Melanocyte of skin (primary cell): Measurements from ENCODE around the gene ZBTB37. TPM values are rescaled to one million over a fixed set of nuclear protein-coding genes. Genes with fewer than 3 reads are reported as not detected.

ENCODE experiments used
- small RNA-seq, 2 donors: library from RNA; depleted of rRNA; stranded (forward); fragments of <200 nt; gene quantifications; one replicate each; pipeline ENCODE3, GENCODE V24; 2012
- total RNA-seq, 2 donors: library from RNA; depleted of rRNA; stranded (reverse); fragments of >200 nt; gene quantifications; 2 replicates each; pipeline ENCODE4 v1.2.3, GENCODE V29; 2012

Gene ZBTB37
- total RNA-seq = 1 to 10 TPM; 7.0 to 10.0 TPM

GRCh38 chr1:173868266-173869020 is at the start of gene ZBTB37:
Gene ZBTB37, plus strand, starts transcription at chr1:173868380. Its CDS starts 1,846 bp downstream, at chr1:173870226.

GRCh38 chr1:173824315-173825081 is 43.7 kb upstream of the ZBTB37 start, which contains the start of the genes CENPL and DARS2:
Gene CENPL, minus strand, starts transcription at chr1:173824883. Its CDS starts 13,584 bp downstream, at chr1:173811299.
Gene DARS2, plus strand, starts transcription at chr1:173824673. Its CDS starts 557 bp downstream, at chr1:173825230.

GRCh38 chr1:173867753-173868265 is 371 bp upstream of the ZBTB37 start, which contains the start of gene GAS5:
Gene GAS5, minus strand, starts transcription at chr1:173867989.

GRCh38 chr1:173917149-173917548 is 49.0 kb downstream of the ZBTB37 start, which contains the start of gene SERPINC1:
Gene SERPINC1, minus strand, starts transcription at chr1:173917327. Its CDS starts 68 bp downstream, at chr1:173917259.

Small RNAs within 50 kb of the gene (small RNA-seq; reads per million reads assigned to genes)
- gene RNA5SP67 = 0.09 to 0.29 reads per million in 2 donors

Other genes starting within 250 kb of the ZBTB37 start
- gene TEX50, start 233.0 kb upstream of the ZBTB37 start, total RNA-seq = not detected
- gene ANKRD45, start 198.5 kb upstream of the ZBTB37 start, total RNA-seq = under 1 TPM; 0.33 to 0.34 TPM
- 10 to 100 TPM; 15.0 to 17.2 TPM for gene KLHL20, start 153.4 kb upstream of the ZBTB37 start, total RNA-seq
- 10 to 100 TPM; 19.6 to 38.0 TPM for gene DARS2, start 43.7 kb upstream of the ZBTB37 start, total RNA-seq
- 10 to 100 TPM; 11.0 to 23.0 TPM for gene CENPL, start 43.5 kb upstream of the ZBTB37 start, total RNA-seq
- 100 to 1,000 TPM; 171 to 330 TPM for gene GAS5, start 391 bp upstream of the ZBTB37 start, total RNA-seq
- gene SERPINC1, start 48.9 kb downstream of the ZBTB37 start, total RNA-seq = under 1 TPM in 1 of 2 donors, not detected in 1; 0.33 TPM
- 10 to 100 TPM; 22.0 to 31.0 TPM for gene RC3H1, start 154.0 kb downstream of the ZBTB37 start, total RNA-seq